ENCODE results near the gene TMEM101.
"Not testable (repeated sequence)": the region's sequence is repeated elsewhere in the genome, so short reads cannot be mapped to it uniquely, and the experiment has no call there.

TMEM101 gene

GRCh38 chr17:44014437-44015172 is at the start of gene TMEM101:
Gene TMEM101 (minus strand): TSS chr17:44014963. CDS start chr17:44014952, 11 bp downstream.
- DNase-seq, result peak; percentile 87 to 88

DNA sequence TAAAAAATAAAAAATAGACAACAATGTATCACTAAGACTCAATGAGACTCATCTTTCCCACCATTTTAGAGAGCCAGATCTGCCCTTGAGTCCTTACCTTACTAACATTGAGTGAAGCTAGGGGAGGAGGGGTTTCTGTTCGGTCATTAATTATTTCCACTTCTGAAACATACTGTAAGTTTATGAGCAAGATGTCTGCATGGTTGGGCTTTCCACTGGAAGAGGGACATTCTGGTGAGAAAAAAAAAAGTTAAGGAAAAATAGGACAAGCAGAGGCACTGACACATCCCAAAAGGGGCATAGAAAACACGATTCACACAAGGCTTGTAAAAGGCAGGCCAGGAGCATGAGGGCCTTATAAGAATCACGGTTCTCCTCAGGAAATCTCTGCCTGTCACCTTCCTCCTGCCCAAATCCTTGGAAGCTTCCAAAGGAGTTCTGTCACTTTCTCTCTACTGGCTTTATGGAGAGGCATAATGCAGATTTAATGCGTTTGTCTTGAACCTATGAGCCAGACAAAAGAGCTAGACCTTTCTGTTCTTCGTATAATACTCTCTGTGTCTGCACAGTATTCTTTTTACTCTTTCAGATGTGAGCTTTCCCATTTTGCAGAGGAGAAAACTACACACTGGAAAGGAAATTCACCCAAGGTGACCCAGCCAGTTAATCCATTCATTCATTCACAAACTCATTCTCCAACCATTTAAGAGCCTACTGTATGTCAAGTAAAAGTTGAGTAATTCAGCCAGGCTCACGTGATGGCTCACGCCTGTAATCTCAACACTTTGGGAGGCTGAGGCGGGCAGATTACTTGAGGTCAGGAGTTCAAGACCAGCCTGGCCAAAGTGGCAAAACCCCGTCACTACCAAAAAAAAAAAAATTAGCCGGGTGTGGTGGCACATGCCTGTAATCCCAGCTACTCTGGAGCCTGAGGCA is 49.2 kb upstream of the TMEM101 start:
- DNase-seq, result no peak

- DNase-seq, result no peak
These were observed 48.1 kb upstream of the TMEM101 start for GRCh38 chr17:44062871-44063270.

GRCh38 chr17:44061446-44061845 is 46.7 kb upstream of the TMEM101 start:
- DNase-seq, result no peak

DNA sequence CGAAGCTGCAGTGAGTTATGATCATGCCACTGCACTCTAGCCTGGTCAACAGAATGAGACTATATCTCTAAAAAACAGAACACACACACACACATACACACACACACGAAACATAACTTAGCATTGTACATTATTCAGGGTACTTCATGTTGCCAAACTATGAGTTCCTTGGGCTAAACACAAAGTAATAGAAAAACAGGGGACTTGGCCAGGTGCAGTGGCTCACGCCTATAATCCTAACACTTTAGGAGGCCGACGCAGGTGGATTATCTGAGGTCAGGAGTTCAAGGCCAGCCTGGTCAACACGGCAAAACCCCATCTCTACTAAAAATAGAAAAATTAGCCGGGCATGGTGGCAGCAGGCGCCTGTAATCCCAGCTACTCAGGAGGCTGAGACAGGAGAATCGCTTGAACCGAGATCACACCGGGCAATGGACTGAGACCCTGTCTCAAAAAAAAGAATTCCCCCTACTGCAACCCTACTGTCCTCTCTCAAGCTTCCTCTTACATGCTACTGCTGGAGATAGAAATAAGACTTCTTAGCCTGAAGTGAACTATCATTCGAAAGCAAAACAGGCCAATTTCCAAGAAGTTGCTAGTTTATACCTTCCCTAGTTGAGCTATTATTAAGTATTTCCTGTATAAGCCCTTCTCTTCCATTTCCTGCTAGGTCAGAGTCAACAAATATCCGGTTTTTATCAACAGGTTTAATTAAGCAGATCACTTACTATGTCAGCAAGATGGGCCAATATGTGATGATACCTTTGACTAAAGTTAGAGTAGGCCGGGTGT is 44.5 kb upstream of the TMEM101 start:
- no peak for DNase-seq

GRCh38 chr17:44053125-44053872 is 38.5 kb upstream of the TMEM101 start:
- no peak for DNase-seq

DNA sequence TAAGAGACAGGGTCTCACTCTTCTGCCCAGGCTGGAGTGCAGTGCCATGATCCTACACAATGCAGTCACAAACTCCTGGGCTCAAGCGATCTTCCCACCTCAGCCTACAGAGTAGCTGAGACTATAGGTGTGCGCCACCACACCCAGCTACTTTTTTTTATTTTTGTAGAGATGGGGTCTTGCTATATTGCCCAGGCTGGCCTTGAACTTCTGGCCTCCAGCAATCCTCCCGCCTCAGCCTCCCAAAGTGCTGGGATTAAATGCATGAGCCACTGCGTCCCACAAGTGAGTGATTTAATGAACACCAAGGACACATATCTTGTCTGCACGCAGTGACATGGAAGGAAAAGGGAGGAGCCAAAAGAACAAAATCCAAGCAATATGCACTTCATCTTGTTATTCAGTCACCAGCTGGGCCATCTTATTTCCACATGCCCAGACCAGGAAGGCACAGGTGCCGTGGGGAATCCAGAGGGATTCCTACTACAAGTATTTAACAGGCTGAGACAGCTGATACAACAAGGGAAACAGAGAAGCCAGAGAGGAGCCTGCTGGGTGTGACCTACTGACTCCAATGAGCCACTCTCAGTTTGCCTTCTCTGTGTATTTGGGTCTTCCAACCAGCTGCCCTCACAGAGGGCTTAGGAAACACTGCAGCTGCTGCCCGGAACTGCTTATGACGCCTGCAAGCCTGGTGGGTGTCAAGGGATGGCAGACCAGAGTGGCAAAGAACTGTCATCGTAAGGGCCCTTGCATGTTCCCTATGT is 34.7 kb upstream of the TMEM101 start:
- no peak for DNase-seq

GRCh38 chr17:44046893-44047292 is 32.1 kb upstream of the TMEM101 start:
- not testable (repeated sequence) for DNase-seq

DNA sequence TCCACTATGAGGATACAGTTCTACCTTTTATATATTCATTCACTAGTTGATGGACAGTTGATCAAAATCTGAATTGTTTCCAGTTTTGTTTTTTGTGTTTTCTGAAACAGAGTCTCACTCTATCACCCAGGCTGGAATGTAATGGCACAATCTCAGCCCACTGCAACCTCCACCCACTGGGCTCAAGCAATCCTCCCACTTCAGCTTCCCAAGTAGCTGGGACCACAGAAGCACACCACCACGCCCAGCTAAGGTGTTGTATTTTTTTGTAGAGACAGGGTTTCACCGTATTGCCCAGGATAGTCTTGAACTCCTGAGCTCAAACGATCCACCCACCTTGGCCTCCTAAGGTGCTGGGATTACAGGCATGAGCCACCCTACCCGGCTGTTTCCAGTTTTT is 30.7 kb upstream of the TMEM101 start:
- DNase-seq, result no peak

- no peak for DNase-seq
These were observed 29.3 kb upstream of the TMEM101 start for GRCh38 chr17:44044071-44044470.

GRCh38 chr17:44043272-44043696 is 28.5 kb upstream of the TMEM101 start:
- DNase-seq, result no peak

DNA sequence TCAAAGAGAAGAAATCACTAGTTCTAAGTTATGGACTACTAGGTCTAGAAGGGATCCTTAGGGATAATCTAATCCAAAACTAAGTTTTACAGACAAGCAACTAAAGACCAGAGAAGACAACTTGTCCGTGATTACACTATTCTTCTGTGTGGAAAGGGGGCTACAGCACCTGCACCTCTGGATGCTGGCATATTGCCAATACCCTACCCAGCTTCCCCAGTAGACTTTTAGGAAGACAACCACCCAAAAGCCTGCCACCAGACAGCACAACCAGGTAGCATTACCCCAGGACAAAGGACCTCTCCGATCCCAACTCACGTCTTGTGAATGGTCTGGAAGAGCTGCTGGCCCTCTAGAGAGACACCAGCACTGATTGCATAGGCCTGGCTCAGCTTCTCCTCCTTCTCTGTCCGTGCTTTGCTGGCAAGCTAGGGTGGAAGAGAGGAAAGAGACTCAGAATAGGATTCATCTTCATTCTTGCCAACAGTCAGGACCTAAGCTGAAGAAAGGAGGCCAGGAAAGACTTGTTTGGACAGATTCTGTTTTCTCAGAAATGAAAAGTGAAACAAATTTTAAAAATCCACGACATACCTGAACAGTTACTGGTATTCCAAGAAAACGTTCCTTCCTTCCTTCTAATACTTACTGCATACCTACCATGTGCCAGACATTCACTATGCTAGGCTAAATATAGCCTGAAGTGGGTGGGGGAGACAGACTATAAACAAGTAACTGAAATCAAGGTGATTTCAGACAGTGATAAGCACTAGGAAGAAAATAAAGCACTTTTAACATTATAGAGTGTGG is 25.3 kb upstream of the TMEM101 start:
- no peak for DNase-seq

DNA sequence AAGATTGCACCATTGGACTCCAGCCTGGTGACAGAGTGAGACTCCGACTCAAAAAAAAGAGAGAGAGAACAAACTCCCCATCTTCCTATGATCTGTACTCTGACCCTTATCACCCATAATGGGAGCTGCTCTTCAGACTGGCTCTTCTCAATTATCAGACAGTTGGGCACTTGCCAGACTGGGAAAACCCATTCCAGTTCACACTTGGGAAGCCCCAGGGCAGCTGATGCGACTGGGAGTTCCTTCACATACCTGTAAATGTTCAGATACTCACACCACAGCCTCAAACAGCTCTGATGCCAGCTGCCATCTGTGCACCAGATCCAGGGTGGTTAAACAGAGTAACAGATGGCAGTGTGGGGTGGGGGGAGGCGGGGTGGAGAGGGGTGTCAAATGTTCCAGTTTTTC is 23.8 kb upstream of the TMEM101 start:
- no peak for DNase-seq

GRCh38 chr17:44037471-44037870 is 22.7 kb upstream of the TMEM101 start:
- no peak for DNase-seq

GRCh38 chr17:44034688-44035087 is 19.9 kb upstream of the TMEM101 start:
- DNase-seq, result not testable (repeated sequence)

GRCh38 chr17:44033861-44034408 is 19.2 kb upstream of the TMEM101 start:
- no peak for DNase-seq

DNA sequence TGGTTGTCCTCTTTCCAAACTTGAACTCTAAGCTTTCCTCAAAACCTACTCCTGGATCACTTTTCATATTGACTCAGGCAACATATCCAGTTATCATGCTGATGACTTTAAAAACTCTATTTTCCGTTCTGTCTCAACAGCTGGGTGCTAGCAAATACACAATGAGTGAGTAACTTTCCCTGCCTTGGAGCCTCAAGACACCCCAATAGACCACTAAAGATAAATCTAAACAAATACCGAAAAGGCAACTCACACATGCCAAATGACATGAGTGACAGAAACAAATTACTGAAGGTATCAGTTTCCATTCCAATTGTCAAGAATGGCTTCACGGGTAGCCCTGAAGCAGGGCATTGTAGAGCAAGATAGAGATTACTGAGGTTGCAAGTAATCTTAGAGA is 15.7 kb upstream of the TMEM101 start:
- DNase-seq, result no peak

DNA sequence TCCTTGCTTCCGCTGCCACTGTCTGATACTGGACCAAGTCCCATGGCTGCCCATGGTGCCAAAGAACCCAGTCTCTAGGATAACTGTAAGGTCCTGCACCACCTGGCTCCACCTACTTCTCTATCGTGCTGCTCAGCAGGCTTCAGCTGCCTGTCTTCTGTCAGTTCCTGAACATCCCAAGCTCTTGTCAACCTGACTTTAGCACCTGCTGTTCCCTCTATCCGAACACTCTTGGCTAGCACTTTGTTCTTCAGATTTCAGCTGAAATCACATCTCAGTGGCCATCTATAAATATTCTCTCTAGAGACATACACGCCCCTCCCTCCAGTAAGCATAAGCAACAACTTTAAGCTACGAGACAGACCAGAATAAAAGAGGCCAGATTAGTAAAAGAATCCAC is 15.0 kb upstream of the TMEM101 start:
- DNase-seq, result no peak

DNA sequence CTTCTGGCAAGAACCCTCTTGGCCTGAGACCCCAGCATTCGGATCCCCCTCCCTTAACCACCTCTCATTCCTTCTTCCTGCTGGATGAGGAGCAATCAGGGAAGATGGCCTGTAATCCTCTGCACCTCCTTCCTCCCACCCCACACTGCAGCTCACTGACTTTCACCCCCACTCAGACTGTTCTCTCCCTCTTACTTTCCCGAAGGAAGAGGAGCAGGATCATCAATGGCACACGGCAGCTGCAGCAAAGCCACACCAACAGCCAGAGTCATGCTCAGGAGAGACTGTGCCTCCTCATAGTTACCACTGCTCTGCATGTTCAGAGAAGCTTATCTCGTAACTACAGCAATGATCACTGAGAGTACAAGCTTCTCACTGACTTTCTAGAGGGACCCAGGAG is 10.1 kb upstream of the TMEM101 start:
- DNase-seq, result no peak

GRCh38 chr17:44024271-44024663 is 9.5 kb upstream of the TMEM101 start:
- DNase-seq, result no peak

All from activated CD4-positive, alpha-beta T cell treated with anti-CD3 and anti-CD28 coated beads, Interleukin-2, amount 50 U/mL, for 48 hours (primary cell).